ENCODE results near the gene PCDHA9.

DNA sequence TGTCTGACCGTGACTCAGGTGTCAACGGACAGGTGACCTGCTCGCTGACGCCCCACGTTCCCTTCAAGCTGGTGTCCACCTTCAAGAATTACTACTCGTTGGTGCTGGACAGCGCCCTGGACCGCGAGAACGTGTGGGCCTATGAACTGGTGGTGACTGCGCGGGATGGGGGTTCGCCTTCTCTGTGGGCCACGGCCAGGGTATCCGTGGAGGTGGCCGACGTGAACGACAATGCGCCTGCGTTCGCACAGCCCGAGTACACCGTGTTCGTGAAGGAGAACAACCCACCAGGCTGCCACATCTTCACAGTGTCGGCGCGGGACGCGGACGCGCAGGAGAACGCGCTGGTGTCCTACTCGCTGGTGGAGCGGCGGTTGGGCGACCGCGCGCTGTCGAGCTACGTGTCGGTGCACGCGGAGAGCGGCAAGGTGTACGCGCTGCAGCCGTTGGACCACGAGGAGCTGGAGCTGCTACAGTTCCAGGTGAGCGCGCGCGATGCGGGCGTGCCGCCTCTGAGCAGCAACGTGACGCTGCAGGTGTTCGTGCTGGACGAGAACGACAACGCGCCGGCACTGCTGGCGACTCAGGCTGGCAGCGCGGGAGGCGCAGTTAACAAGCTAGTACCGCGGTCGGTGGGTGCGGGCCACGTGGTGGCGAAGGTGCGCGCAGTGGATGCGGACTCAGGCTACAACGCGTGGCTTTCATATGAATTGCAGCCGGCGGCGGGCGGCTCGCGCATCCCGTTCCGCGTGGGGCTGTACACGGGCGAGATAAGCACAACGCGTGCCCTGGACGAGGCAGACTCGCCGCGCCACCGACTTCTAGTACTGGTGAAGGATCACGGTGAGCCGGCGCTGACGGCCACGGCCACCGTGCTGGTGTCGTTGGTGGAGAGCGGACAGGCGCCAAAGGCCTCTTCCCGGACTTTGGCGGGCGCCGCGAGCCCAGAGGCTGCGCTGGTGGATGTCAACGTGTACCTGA is 22.3 kb downstream of the PCDHA9 start:
- no peak for TF ChIP-seq CTCF (IDR thresholded peaks at IDR 0.05)
- no peak for TF ChIP-seq POLR2A (IDR thresholded peaks at IDR 0.05)
